SK-N-SH (cell line): ENCODE results near the gene SPRY1.

Source experiments
- CHD2 ChIP-seq: fragments of 150-350 bp; IDR thresholded peaks from 2 replicates; pipeline ENCODE4 v1.6.1; 2018; ENCODE audit warnings: low read length; ENCODE audit not compliant: partially characterized antibody
- EP300 ChIP-seq, 2 experiments: IDR thresholded peaks; 2 replicates each; pipeline versions ENCODE4 v1.4.0 to v1.6.1; 2012; ENCODE audit warnings: borderline replicate concordance in 1 of 2, low read depth in 1 of 2, low read length in 1 of 2
- FOSL2 ChIP-seq: IDR thresholded peaks from 2 replicates; pipeline ENCODE4 v1.4.0; 2012; ENCODE audit warnings: low read depth, mild to moderate bottlenecking, moderate library complexity, borderline replicate concordance
- GATA2 ChIP-seq: sonication (generic); formaldehyde crosslinking; IDR thresholded peaks from 2 replicates; pipeline ENCODE4 v1.5.0; 2020; ENCODE audit warnings: mild to moderate bottlenecking, missing genetic modification reagents
- MXI1 ChIP-seq: IDR thresholded peaks from 2 replicates; pipeline ENCODE4 v1.6.1; 2012; ENCODE audit warnings: mild to moderate bottlenecking, low read depth, low read length, improper control_type of control experiment
- RAD21 ChIP-seq: IDR thresholded peaks from 2 replicates; pipeline ENCODE4 v1.6.1; 2012; ENCODE audit warnings: mild to moderate bottlenecking, low read length
- RFX5 ChIP-seq: IDR thresholded peaks from 2 replicates; pipeline ENCODE4 v1.6.1; 2012; ENCODE audit warnings: mild to moderate bottlenecking, improper control_type of control experiment, low read length
- SMC3 ChIP-seq: IDR thresholded peaks from 2 replicates; pipeline ENCODE4 v1.6.1; 2012; ENCODE audit warnings: low read depth, low read length, improper control_type of control experiment
- TAF1 ChIP-seq: IDR thresholded peaks from 2 replicates; pipeline ENCODE4 v1.6.1; 2012; ENCODE audit warnings: low read depth, mild to moderate bottlenecking, low read length, moderate library complexity, borderline replicate concordance
- YY1 ChIP-seq: IDR thresholded peaks from 2 replicates; pipeline ENCODE4 v1.4.0; 2012; ENCODE audit warnings: low read depth, mild to moderate bottlenecking
- TF ChIP-seq, protein P1 (sequence below): fragments of 200-600 bp; sonication (generic); IDR thresholded peaks from 2 replicates; pipeline ENCODE4 v1.6.1; 2017; ENCODE audit warnings: antibody characterized with exemption, mild to moderate bottlenecking, moderate library complexity
- TF ChIP-seq, protein P2 (sequence below): fragments of 150-350 bp; IDR thresholded peaks from 2 replicates; pipeline ENCODE4 v1.6.1; 2017; ENCODE audit warnings: antibody characterized with exemption, low read length, low read depth, borderline replicate concordance
- TF ChIP-seq, protein P3 (sequence below): IDR thresholded peaks from 2 replicates; pipeline ENCODE4 v1.4.0; 2012; ENCODE audit warnings: low read depth, borderline replicate concordance

DNA sequence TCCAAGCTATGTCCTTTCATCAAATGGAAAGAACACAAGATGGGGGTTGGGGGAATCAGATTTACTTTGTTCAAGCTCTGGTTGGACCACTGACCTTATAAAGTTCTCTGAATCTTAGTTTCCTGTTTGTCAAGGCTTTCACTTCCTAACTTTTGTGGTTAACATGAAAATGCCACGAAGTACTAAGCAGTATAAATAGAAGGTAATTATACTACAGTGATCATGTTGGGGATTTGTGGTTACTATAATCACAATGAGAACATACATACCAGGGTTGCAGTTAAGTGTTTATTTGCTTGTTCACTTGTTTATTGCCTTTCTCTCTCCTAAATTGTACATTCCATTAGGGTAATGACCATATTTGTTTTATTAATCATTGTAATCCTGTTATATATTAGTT, 53.2 kb downstream of the SPRY1 start:
- no peak for TF ChIP-seq RAD21
- TF ChIP-seq, protein P1, sequence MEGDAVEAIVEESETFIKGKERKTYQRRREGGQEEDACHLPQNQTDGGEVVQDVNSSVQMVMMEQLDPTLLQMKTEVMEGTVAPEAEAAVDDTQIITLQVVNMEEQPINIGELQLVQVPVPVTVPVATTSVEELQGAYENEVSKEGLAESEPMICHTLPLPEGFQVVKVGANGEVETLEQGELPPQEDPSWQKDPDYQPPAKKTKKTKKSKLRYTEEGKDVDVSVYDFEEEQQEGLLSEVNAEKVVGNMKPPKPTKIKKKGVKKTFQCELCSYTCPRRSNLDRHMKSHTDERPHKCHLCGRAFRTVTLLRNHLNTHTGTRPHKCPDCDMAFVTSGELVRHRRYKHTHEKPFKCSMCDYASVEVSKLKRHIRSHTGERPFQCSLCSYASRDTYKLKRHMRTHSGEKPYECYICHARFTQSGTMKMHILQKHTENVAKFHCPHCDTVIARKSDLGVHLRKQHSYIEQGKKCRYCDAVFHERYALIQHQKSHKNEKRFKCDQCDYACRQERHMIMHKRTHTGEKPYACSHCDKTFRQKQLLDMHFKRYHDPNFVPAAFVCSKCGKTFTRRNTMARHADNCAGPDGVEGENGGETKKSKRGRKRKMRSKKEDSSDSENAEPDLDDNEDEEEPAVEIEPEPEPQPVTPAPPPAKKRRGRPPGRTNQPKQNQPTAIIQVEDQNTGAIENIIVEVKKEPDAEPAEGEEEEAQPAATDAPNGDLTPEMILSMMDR, result no peak
- TF ChIP-seq, protein P2, sequence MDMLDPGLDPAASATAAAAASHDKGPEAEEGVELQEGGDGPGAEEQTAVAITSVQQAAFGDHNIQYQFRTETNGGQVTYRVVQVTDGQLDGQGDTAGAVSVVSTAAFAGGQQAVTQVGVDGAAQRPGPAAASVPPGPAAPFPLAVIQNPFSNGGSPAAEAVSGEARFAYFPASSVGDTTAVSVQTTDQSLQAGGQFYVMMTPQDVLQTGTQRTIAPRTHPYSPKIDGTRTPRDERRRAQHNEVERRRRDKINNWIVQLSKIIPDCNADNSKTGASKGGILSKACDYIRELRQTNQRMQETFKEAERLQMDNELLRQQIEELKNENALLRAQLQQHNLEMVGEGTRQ, result no peak
- TF ChIP-seq GATA2 (CRISPR knock-in tag), result no peak
- no peak for TF ChIP-seq YY1
- TF ChIP-seq TAF1, result no peak
- TF ChIP-seq, protein P3, sequence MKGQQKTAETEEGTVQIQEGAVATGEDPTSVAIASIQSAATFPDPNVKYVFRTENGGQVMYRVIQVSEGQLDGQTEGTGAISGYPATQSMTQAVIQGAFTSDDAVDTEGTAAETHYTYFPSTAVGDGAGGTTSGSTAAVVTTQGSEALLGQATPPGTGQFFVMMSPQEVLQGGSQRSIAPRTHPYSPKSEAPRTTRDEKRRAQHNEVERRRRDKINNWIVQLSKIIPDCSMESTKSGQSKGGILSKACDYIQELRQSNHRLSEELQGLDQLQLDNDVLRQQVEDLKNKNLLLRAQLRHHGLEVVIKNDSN, result no peak
- no peak for TF ChIP-seq MXI1
- no peak for TF ChIP-seq RFX5
- no peak for TF ChIP-seq EP300 (IDR thresholded peaks at IDR 0.05; ENCODE audit: borderline replicate concordance in 1 of 2, low read depth in 1 of 2, low read length in 1 of 2)
- TF ChIP-seq FOSL2, result no peak
- TF ChIP-seq SMC3, result no peak
- no peak for TF ChIP-seq CHD2
